Measurements from ENCODE around the gene EVA1A. TPM values are rescaled to one million over a fixed set of nuclear protein-coding genes. Genes with fewer than 3 reads are reported as not detected.

Gene EVA1A
- total and polyA plus RNA-seq, 2 experiments from 2014 or later: 0.51 to 0.57 TPM

DNA sequence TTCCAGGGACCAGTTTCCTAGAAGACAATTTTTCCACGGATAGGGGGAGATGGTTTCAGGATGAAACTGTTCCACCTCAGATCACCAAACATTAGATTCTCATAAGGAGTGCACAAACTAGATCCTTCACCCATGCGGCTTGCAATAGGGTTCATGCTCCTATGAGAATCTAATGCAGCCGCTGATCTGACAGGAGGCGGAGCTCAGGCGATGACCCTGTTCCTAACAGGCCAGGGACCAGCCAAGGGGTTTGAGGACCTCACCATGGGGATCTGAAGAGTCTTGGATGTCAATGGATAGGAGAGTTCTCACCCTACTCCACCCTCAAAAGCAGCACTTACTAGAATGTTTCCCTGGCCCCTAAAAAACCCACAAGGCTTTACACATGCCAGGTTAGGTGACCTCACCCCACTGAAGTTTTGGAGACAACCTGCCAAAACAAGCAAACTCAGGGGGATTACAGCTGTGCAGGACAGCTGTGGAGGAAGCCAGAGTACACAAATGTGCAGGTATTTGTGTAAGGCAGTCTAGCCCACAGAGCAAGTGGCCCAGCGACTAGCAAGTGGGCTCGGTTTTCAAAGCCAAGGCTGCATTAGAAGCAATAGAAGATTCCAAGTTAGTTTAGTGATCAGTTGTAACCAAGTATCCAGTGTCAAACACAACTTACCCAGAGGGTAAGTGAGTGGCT, 3.9 kb downstream of the EVA1A start:
- Histone ChIP-seq H3K27me3 (peaks cover 47% of the 10 kb centered on the region), H3K9me3 (ENCODE audit: low read depth) (no peaks in the 10 kb centered on the region), H3K4me3 (no peak overlapping the region), H3K27ac (no peak overlapping the region), H3K4me1 (ENCODE audit: low read depth) (no peaks in the 10 kb centered on the region), H3K36me3 (no peaks in the 10 kb centered on the region)
- DNase-seq (ENCODE audit: low read depth in 1 of 2, low spot score in 1 of 2): no peak
- TF ChIP-seq, protein P1, sequence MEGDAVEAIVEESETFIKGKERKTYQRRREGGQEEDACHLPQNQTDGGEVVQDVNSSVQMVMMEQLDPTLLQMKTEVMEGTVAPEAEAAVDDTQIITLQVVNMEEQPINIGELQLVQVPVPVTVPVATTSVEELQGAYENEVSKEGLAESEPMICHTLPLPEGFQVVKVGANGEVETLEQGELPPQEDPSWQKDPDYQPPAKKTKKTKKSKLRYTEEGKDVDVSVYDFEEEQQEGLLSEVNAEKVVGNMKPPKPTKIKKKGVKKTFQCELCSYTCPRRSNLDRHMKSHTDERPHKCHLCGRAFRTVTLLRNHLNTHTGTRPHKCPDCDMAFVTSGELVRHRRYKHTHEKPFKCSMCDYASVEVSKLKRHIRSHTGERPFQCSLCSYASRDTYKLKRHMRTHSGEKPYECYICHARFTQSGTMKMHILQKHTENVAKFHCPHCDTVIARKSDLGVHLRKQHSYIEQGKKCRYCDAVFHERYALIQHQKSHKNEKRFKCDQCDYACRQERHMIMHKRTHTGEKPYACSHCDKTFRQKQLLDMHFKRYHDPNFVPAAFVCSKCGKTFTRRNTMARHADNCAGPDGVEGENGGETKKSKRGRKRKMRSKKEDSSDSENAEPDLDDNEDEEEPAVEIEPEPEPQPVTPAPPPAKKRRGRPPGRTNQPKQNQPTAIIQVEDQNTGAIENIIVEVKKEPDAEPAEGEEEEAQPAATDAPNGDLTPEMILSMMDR (IDR thresholded peaks at IDR 0.05; ENCODE audit: low read depth, low read length): no peak

DNA sequence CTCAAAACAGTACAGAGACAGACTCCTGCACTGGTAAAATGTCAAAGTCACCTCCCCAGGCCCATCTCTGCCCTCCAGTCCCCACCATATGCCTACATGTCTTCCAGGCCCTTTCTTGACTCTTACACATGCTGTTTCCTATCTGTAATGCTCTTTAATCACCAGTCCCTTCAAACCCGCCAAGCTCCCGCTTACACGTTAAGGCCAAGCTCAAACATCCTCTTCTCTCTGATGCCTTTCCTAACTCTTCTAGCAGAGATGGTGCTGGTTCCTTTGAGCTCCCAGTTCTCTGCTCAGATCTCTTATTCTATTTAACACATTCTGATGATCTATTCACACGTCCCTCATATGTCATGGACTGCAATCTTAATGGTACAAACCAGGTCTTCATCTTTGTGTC, 5.0 kb downstream of the EVA1A start:
- peaks cover 36% of the 10 kb centered on the region for H3K27me3 ChIP-seq
- TF ChIP-seq, protein P1 (IDR thresholded peaks at IDR 0.05; ENCODE audit: low read depth, low read length): no peak
- DNase-seq (ENCODE audit: low read depth in 1 of 2, low spot score in 1 of 2): no peak
- H3K27ac ChIP-seq: no peak overlapping the region
- no peak overlapping the region for H3K4me3 ChIP-seq
- H3K4me1 ChIP-seq (ENCODE audit: low read depth): no peaks in the 10 kb centered on the region
- H3K9me3 ChIP-seq (ENCODE audit: low read depth): no peaks in the 10 kb centered on the region
- H3K36me3 ChIP-seq: no peaks in the 10 kb centered on the region

DNA sequence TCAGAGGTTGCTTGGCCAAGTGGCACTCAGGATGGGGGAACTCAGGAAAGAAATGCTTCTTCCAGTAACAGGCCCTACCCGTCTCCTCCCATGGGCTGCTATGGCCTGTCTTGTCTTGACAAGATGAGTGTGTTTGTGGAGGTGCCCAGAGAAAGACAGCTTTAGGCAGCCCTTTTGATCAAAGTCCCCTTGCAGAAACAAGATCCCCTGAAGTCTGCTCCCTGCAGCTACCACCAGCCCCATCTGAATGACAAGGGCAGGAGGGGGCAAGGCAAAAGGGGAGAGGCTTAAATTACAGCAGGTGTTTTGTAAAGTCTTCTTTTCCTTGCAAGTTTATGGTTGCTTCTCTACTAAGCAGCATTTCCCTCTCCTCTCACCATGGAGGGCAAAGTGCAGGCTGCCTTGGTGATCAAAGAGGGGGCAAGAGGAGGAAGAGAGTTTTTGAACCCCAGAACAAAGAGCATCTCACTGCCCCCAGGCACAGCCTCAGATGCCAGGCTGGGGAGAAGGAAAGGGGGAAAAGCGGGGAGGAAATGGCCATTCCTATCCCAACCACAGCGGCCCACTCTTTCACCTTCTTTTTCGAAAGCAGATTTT, 6.7 kb downstream of the EVA1A start:
- H3K4me3 ChIP-seq: no peak overlapping the region
- DNase-seq (ENCODE audit: low read depth in 1 of 2, low spot score in 1 of 2): no peak
- TF ChIP-seq, protein P1 (IDR thresholded peaks at IDR 0.05; ENCODE audit: low read depth, low read length): no peak
- no peaks in the 10 kb centered on the region for H3K9me3 ChIP-seq (ENCODE audit: low read depth)
- no peaks in the 10 kb centered on the region for H3K4me1 ChIP-seq (ENCODE audit: low read depth)
- H3K36me3 ChIP-seq: no peaks in the 10 kb centered on the region
- no peak overlapping the region for H3K27ac ChIP-seq
- H3K27me3 ChIP-seq: peaks cover 19% of the 10 kb centered on the region

DNA sequence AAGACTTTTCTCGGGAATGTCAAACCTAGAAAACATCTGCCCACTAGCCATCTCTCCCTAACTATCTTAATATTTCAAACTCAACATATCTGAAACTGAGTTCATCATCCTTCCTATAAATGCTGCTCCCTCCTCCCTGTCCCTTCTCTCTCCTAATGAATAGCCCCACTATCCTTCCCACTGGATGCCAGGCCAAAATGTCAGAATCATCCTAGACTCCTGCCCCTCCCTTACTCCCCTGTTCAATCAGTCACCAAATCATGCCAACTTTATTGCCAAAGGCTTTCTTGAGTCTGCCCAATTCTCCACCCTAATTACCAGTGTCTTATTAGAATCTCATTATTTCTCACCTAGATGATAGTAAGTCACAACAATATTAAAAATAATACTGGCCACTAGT, 8.5 kb downstream of the EVA1A start:
- no peaks in the 10 kb centered on the region for H3K4me1 ChIP-seq (ENCODE audit: low read depth)
- no peaks in the 10 kb centered on the region for H3K36me3 ChIP-seq
- peaks cover 3% of the 10 kb centered on the region for H3K27me3 ChIP-seq
- H3K9me3 ChIP-seq (ENCODE audit: low read depth): no peaks in the 10 kb centered on the region
- no peak for DNase-seq (ENCODE audit: low read depth in 1 of 2, low spot score in 1 of 2)
- TF ChIP-seq, protein P1 (IDR thresholded peaks at IDR 0.05; ENCODE audit: low read depth, low read length): no peak
- H3K4me3 ChIP-seq: no peak overlapping the region
- H3K27ac ChIP-seq: no peak overlapping the region

DNA sequence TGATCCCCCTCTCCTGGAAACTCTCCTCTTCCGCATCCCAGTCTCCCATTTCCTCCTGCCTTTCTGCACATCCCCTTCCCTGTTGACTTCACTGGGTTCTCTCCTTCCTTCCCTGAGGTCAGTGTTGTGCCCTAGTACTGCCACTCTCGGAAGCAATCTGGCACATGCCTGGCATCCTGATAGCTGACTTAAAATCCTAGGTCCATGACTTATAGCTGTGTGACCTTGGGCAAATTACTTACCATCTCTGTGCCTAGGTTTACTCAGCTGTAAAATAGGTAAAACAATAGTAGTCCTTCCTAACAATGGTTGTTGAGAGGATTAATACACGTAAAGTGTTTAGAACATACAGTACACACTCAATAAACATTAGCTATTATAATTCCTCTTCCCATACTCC, 9.3 kb downstream of the EVA1A start:
- H3K9me3 ChIP-seq (ENCODE audit: low read depth): no peaks in the 10 kb centered on the region
- no peak overlapping the region for H3K4me3 ChIP-seq
- no peak overlapping the region for H3K27ac ChIP-seq
- H3K27me3 ChIP-seq: no peaks in the 10 kb centered on the region
- TF ChIP-seq, protein P1 (IDR thresholded peaks at IDR 0.05; ENCODE audit: low read depth, low read length): no peak
- H3K36me3 ChIP-seq: no peaks in the 10 kb centered on the region
- no peak for DNase-seq (ENCODE audit: low read depth in 1 of 2, low spot score in 1 of 2)
- H3K4me1 ChIP-seq (ENCODE audit: low read depth): no peaks in the 10 kb centered on the region

All from cardiac muscle cell (in vitro differentiated cells and primary cell).